IPS-NIHi7 (cell line): ENCODE results near the gene RAET1G.
"Not testable (repeated sequence)": the region's sequence is repeated elsewhere in the genome, so short reads cannot be mapped to it uniquely, and the experiment has no call there.

Experiments used
- DNase-seq: peaks from one replicate; pipeline ENCODE4 v3.0.0; 2012; ENCODE audit warnings: mixed read lengths; ENCODE audit errors: extremely low spot score

RAET1G gene

DNA sequence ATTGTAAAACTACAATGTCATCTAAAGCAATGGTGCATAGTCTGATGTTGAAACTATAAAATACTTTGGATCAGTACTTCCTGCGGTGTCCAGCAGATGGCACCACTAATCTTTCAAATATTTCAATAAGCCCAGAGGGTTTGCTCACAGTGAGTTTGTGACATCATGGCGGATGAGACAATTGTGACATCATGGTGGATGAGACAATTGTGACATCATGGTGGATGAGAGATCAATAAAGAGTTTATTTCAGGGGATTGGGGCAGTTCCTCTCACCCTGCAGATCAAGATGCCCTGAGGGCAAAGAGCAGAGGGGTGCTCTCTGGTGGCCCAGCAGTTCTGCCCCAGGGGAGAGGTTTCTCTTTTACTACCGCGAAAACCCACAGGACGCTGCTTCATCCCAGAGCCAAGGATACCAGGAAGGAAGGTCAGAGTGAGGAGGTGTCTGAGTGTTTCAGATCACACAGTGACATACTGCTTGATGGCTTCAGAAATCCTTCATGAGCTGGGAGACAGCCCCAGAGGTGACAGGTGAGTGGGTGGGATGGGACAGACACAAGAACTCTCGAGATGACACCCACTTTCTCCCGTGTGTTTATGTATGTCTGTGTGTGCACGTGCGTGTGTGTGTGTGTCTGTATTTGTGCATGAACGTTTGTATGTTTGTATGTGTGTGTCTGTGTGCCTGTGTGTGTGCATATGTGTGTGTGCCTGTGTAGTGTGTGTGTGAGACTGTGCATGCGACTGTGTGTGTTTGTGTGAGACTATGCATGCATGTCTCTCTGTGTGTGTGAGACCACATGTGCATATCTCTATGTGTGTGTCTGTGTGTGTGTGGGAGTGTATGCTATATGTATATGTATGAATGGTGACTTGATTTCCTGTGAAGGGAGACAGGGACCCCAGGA, 11.6 kb upstream of the RAET1G start:
- peak; percentile 32 for DNase-seq

DNA sequence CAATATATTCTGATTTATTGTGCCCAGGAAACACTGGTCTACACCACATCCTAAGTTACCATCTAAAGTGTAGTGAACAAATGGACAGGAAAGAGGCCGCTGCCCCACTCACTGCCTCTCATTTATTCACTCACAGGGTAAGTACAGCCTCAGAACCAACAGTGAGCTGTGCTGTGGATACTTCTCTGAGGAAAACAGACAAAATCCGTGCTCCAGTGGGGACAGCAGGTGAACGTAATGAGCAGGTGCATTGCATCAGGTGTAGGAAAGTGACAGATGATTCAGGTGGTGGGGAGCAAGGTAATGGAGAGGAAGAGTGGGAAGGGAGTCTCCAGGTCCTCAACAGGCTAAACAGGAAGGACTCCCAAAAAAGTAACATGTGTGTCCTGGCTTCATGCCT, 10.5 kb upstream of the RAET1G start:
- no peak for DNase-seq

DNA sequence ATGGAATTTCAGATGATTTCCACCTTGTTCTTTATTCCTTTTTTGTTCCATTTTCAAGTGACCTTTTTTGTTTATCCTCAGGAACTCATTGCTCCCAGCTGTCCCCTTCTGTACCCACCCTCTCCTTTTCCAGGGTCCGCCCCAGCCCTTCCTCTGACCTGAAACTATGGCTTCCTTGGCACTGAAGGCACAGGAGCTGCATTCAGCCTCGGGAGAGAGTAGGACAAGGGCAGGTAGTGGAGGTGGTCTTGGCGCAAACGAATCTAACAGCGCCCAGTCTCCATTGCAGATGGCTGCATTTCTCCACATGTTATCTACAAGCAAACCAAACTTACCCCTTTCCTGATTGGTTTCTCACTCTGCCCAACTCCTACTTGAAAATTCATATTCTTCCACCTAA, 10.1 kb upstream of the RAET1G start:
- no peak for DNase-seq

DNA sequence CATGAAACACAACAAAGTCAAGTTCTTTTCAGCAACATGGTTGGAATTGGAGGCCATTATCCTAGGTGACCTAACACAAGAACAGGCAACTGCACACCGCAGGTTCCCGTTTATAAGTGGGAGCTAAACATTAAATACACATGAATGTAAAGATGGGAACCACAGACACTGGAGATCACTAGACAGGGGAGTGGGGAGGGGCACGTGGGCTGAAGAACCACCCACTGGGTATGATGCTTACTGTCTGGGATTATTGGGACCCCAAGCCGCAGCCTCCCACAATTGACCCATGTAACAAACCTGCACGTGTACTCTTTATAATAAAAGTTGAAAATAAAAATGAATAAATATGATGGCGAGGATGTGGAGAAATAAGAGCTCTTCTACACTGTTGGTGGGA, 8.6 kb upstream of the RAET1G start:
- no peak for DNase-seq

DNA sequence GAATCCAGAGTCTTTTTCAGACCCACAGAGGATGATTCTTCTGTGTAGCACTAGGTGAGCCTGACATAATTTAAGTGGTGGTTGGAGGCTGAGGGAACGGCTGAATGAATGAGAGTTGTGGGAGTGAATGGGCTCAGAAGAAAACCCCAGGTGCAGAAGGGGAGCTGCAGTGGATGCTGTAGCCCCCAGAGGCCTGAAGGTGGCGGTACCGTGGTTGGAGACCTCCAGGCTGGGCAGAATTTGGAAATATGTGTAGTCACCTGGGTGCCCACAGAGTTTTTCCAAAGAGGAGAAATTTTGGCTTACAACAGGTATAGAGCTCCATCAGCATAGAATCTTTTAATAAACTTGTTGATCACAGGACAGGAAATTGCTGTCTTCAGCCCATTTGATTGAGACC, 6.5 kb upstream of the RAET1G start:
- peak; percentile 49 for DNase-seq

DNA sequence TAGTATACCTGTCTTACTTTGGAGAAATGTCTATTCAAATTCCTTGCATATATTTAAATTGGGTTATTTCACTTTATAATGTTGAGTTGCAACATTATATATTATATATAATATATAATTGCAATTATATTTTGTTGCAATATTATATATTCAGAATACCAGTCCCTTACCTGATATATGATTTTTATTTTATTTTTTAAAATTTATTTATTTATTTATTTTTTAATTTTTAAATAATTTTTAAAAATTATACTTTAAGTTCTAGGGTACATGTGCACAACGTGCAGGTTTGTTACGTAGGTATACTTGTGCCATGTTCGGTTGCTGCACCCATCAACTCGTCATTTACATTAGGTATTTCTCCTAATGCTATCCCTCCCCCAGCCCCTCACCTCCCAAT, 4.1 kb upstream of the RAET1G start:
- not testable (repeated sequence) for DNase-seq

DNA sequence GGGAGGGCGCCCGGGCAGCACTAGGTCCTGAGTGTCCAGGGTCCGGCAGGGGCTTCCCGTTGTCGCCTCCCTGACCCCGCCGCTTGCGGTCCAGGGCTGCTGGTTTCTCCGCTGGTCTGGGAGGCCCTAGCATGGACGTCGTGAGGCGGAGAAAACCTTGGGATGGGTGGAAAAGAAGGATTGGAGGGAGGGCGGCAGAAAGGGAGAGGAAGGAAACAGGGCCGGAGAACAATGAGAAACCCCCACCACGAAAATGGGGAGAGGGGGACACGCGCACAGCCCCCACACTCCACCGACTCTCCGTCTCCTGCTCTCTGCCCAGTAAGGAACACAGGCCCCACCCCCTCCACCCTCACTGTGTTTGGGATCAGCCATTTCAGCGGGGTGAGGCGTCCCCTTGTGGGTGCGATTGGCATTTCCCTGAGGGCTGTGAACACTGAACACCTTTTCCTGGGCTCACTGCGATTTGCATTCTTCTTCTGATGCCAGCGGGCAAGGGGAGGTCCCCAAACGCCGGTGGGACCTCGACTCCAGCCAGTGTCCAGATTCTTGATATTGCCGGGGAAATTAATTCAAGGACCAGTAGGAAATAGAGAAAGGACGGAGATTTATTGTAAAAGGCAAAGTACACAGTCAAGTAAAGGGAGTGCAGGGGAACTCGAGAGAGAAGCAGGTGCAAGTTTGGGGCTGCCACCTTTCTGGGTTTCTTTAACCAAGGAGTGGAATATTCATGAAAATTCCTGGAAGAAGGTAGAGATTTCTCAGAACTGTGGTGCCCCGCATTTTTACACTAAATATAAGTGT, 3.3 kb upstream of the RAET1G start:
- DNase-seq = peak; percentile 66

DNA sequence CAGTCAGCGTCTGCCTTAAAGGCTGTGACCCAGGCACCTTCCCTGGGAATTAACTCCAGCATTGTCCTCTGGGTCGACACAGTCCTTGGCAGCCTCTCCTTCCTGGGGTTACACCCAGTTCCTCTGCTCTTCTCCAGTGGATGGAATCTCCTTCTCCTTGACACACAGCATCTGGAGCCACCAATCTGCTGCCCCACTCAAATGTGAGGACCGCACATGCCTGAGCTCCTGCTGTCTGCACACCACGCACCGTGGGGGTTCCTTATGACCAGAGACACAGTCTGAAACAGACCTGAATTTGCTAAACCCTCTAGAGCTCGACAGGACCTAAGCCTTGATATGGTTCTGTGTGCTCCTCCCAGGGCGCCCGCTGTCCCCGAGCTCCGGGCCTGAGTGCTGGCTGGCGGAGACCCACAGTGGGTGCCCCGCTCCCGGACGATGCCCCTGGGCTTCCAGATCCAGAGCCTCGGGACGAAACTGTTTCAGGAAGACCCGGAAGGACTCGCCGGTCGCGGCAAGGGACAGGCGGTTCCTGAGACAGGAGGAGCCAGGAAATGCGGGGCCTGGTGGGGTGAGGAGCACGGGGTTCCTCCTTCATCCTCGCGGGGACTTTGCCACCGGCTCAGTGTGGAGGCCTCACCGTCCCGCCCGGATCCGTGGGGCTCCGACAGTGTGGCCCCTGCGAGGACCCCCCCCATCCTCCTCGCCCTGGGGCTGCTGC, 2.5 kb upstream of the RAET1G start:
- no peak for DNase-seq

DNA sequence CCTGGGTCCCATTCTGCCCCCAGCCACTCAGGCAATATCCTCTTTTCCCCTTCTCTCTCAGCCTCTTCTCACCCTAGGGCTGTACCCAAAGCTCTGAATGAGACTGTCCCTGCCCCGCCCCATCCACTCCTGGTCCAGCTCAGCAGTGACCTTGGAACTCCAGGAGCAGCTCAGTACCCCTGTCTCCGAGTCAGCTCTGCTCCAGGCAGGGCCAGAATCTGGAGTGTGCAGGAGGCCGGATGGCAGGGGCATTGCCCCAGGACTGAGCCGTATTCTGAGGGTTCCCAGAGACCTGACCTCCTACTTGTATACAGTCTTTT, 2.0 kb upstream of the RAET1G start:
- DNase-seq = no peak

DNA sequence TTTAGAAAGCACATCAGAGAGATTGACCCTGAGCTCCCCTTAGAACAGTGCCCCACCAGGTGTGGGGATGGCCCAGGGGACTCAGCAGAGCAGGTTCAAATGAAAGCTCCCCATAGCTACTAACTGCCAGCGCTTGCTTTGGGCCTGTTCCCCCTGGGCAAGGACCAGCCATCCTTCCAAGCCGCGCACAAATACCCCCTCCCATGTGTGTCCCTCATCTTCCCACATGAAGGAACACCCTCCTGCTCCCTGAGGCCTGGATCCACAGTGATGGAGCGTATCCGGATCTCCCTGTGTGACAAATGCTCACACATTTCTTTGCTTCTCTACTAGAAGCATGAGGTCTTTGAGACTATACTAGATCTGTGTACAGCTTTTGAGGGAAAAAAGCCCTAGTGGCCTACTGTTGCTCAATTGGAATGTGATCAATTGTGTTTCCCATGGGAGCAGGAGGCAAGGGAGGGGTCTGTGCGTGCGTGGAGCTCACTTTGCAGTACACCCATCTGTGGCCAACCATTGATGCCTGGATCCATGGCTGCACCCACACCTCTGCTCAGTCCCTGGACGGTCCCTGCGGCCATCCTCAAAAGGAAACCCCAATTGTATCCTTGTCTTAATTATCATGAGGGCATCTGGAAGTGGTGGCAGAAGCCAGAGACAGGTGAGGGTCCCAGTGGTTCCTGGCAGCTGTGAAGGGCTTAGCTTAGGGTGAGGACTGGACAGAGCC, 1.4 kb upstream of the RAET1G start:
- no peak for DNase-seq

DNA sequence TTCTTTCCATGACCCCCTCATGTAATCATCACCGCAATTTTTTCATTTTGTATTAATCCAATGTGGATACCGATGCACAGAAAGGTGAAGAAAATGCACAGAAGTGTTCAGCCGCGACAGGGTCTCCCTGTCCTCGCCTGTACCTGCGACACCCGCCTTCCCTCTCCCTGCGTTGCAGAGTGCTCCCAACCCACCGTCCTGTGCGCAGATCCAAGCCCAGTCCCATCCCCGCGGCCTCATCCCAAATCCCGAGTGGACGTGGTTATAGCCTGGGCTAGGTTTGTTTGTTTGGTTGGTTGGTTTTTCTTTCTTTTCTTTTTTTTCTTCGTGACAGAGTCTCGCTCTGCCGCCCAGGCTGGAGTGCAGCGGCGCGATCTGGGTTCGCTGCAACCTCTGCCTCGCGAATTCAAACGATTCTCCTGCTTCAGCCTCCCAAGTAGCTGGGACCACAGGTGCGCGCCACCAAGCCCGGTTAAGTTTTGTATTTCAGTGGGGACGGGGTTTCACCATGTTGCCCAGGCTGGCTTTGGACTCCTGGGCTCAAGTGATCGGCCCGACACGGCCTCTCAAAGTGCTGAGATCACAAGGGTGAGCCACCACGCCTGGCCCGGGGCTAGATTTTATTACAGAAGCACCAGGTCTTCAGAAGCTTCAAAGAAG, 536 bp upstream of the RAET1G start:
- DNase-seq = no peak

DNA sequence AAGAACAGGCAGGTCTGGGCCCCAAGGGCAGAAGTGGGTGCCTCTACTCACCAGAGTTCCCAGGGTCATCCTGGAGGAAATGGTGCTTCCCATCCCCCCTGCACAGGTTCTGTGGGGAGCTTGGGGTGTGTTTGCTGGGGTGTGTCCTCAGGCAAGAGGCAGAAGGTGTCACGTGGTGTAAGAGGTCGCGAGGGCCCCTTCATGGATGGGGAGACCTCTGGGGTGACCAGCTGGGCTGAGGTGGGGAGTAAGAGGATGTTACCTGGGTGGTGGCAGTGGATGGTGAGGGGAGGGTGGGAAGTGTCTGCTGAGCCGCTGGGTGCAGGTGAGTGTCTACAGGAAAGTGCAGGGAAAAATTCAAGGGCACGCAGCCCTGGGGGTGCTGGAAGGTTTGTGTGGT, 830 bp downstream of the RAET1G start:
- DNase-seq = not testable (repeated sequence)

DNA sequence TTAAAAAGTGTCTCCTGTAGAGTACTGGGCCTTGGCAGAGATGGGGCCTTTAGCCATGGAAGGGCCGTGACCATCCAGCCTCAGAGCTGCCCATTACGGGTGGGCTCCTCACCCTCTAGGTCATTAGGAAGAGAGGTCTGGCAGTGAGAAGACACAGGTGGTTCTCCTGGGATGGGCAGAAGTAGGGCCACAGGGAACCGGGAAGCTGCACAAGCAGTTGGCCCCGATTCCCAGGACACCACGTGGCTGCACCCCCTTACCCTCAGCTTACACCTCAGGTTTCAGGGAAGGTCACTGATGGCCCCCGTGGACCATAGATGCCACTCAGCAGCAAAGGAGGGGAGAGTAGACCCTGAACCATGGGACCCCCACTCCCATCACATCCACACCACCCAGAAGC, 1.6 kb downstream of the RAET1G start:
- no peak for DNase-seq

DNA sequence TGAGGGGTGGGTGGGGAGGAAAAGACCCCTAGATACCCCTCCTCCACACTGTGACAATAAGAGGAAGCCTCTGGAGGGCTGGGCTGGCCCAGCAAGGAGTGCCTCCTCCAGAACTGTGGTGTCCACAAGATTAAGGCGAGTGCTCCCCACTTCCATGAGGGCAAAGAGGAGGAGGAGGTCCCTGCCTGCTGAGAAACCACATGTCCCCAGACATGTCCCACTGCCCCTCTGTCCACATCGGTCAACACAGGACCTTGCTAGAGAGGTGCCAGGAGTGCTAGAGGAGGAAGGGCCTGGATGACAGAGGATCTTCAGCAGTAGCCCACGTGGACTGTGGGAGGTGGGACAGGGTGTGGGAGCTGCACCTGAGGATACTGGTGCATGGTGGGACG, 3.1 kb downstream of the RAET1G start:
- no peak for DNase-seq

DNA sequence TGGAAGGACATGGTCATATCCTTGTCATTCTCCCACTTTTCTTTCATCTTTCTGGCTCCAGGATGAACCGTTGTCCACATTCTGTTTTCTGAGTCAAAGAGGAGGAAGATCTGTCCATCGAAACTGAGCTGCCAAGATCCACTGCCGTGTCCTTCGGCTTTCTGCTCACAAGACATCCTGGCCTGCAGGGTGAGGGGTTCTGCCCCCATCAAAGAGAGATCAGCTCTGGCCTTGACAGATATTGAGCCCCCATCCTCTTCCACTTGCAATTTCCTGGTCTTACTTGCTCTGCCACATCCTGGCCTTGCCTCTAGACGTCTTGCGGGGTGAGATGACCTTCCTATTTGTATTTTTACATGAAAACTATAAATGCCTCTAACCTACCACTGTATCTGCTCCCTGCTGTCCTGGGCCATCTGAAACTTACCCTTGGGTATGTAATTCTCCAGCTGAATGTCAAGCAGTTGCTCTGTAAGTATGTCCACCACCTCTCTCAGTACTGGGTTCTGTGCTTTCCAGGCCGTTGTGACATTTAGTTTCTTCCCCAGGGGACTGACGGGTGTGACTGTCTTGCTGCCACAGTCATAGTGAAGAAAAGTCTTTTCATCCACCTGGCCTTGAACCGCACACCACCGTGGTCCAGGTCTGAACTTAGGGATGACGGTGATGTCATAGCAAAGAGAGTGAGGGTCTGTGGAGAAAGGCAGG, 3.6 kb downstream of the RAET1G start:
- DNase-seq = not testable (repeated sequence)

DNA sequence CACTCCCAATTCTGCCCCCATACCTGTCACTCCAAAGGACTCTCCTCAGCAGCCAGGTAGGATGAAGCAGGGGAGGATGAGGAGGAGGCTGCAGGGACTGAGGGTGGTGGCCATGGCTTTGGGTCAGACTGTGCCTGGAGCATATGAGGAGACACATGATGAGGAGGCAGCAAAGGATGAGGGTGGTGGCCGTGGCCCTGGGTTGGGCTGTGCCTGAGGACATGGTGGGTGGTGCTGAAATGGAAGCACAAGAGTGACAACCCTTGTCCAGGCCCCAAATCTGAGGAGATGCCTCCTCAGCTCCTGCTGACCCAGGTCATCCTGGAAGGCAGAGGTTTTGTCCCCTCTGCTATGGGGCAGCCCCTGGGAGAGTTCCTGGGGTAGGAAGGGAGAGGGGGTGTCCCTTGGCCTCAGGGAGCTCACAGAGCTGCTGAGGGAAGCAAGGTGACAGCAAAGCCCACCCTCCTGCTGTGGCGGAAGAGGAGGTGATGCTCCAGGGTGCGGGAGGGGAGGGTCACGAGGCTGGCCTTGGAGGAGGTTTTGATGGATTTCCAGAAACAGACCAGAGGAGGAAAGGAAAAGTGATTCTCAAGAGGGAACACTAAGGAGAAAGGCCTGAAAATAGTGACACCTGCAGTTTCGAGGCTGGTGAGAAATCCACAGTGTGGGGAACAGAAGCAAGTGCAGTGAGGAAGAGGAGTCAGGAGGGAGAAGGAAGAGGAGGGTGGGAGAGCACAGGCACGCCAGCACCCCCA, 4.6 kb downstream of the RAET1G start:
- DNase-seq = no peak

DNA sequence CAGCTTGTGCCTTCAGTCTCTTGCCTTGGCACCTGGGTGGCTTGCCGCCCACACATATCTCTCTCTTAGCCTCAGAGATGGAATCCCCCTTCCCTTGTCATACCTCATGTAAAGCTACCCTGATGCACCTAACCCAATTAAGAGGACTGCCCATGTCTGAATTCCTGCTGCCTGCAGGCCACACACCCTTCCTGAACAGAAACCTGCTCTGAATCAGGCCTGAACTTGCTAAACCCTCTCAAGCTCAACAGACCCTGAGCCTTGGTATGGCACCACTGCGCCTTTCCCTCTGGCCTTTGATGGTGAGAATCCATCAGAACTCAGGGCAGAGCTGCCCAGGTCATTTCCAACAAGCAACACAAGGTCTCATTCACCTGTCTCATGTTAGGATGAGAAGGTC, 5.2 kb downstream of the RAET1G start:
- no peak for DNase-seq

DNA sequence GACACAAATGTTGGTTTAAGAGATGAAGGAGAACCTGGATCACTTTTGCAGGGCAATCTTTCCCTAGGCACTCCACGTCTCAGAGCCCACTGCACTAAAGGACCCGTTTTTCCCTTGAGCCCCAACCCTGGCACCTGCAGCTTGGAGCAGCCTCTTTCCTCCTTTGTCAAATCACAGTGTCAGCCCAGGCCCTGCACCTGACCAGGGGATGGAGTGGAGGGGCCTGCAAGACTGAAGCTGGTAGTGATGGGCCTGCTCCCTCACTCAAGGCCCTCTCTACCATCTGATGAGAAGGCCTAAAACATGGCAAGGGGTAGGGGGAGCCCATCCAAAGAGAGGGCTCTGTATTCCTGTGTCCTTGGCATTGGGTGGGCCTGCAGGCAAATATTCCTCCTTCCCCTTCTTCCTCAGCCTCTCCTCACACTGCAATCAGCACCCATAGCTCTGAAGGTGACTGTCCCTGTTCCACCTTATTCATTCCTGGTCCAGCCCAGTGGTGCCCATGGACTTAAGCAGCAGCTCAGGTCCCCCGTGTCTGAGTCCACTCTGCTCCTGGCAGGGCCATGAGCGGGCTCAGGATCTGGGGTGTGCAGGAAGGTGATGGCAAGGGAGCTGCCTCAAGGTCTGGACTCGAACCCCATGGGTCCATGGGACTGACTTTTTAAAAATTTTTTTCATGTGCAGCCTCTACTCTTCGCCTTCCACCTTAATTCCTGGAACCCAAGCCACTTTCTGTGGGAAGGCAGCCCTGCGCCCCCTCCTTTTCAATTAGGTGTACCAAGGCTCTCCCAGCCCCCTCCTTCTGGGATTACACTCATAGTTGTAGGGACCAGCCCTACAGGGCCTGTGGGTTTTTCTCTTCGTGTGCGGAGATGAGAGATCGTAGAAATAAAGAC, 6.7 kb downstream of the RAET1G start:
- DNase-seq = no peak
